ENCODE results near the gene ANKRD10. TPM values are rescaled to one million over a fixed set of nuclear protein-coding genes. Genes with fewer than 3 reads are reported as not detected.
"Not testable (repeated sequence)": the region's sequence is repeated elsewhere in the genome, so short reads cannot be mapped to it uniquely, and the experiment has no call there.

The ANKRD10 gene
- polyA plus RNA-seq (ENCODE audit: insufficient read length in 10 of 10), result 100 to 1,000 TPM; 122 to 338 (median 164) TPM
- long read RNA-seq, donor 1, partial matches to known transcripts, result 8 of 11 reads
- long read RNA-seq, donor 1, other reads (novel, unspliced or antisense), result 0 of 11 reads
- long read RNA-seq, donor 2, partial matches to known transcripts, result 16 of 23 reads
- long read RNA-seq, donor 2, other reads (novel, unspliced or antisense), result 0 of 23 reads
- long read RNA-seq, donor 3, result 0 reads
- long read RNA-seq, donor 4, transcript ANKRD10-201 (6 exons, 2,495 nt), result major isoform, 7 of 17 reads
- long read RNA-seq, donor 4, partial matches to known transcripts, result 5 of 17 reads
- long read RNA-seq, donor 4, other reads (novel, unspliced or antisense), result 0 of 17 reads
- long read RNA-seq, donor 5, partial matches to known transcripts, result 13 of 16 reads
- long read RNA-seq, donor 5, other reads (novel, unspliced or antisense), result 0 of 16 reads
- long read RNA-seq, donor 6, partial matches to known transcripts, result 6 of 16 reads
- long read RNA-seq, donor 6, other reads (novel, unspliced or antisense), result 0 of 16 reads
- long read RNA-seq, donor 7, transcript ANKRD10-207 (2 exons, 446 nt), result major isoform, 6 of 42 reads
- long read RNA-seq, donor 7, partial matches to known transcripts, result 31 of 42 reads
- long read RNA-seq, donor 7, other reads (novel, unspliced or antisense), result 0 of 42 reads
- long read RNA-seq, donor 8, partial matches to known transcripts, result 0 of 1 reads
- long read RNA-seq, donor 8, other reads (novel, unspliced or antisense), result 0 of 1 reads
- long read RNA-seq, donor 9, partial matches to known transcripts, result 5 of 5 reads
- long read RNA-seq, donor 9, other reads (novel, unspliced or antisense), result 0 of 5 reads

- peak; percentile 99 to 100 (median 99) for DNase-seq
Measured at GRCh38 chr13:110915057-110915873, at the start of gene ANKRD10. Gene ANKRD10, minus strand, starts transcription at chr13:110915069. Its CDS starts 135 bp downstream, at chr13:110914934.

GRCh38 chr13:110964229-110965037 lies 49.6 kb upstream of the ANKRD10 start:
- DNase-seq, result no peak

GRCh38 chr13:110963554-110963970 lies 48.7 kb upstream of the ANKRD10 start:
- DNase-seq, result no peak

DNA sequence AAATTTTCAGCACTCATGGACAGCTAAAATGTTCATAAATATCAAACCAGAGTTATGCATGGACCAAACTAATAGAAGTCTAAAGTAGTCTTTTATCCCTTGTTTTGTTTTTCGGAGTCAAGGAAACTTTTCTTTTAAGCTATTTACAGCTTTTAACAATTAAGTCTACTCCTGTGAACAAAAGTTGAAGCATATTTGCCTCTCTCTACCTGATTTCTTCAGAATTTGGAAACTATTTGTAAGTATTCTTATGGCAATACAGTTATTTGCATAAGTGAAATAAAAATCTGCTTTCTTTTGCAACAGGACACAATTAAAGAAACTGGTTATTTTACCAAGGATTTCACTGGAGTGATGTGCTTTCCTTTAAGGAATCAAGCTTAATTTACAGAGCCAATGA lies 47.1 kb upstream of the ANKRD10 start:
- DNase-seq, result no peak

- DNase-seq, result no peak
Measured at GRCh38 chr13:110960204-110960603, 45.3 kb upstream of the ANKRD10 start.

DNA sequence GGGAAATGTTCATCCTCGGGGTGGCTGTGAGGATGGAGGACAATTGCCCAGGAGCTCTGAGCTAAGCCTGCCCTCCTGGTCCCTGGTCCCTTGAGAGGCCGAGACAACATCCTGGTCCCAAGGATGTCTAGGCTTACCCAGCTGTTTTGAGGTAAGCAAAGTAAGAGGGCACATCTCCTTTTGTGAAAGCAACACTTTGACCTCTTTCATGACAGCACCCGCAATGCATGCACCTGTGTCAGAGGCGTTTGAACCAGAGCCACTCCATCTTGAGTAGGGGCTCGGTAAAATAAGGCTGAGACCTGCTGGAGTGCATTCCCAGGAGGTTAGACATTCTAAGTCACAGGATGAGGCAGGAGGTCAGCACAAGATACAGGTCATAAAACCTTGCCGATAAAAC lies 43.1 kb upstream of the ANKRD10 start:
- DNase-seq, result no peak

DNA sequence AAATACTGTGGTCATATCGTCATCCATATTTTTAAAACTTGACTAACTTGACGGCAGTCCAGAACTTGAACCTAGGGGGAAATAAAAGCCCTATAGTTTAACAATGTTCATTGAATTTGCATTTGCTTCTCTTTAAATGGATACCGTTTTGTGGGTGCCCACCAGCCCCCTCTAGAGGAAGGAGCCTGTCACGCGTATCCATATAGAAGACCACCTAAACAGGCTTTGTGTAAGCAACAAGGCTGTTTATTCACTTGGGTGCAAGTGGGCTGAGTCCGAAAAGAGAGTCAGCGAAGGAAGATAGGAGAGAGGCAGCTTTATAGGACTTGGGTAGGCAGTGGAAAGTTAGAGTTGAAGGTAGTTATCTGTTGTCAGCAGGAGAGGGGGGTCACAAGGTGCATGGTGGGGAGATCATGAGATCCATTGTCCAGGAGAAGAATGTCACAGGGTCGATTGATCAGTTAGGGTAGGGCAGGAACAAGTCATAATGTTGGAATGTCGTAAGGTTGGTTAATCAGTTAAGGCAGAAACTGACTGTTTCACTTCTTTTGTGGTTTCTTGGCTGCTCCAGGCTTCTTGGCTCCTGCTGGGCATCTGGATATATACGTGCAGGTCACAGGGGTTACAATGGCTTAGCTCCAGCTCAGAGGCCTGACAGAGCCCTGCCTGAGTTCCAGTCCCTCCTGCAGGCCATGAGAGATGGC lies 42.5 kb upstream of the ANKRD10 start:
- no peak for DNase-seq

DNA sequence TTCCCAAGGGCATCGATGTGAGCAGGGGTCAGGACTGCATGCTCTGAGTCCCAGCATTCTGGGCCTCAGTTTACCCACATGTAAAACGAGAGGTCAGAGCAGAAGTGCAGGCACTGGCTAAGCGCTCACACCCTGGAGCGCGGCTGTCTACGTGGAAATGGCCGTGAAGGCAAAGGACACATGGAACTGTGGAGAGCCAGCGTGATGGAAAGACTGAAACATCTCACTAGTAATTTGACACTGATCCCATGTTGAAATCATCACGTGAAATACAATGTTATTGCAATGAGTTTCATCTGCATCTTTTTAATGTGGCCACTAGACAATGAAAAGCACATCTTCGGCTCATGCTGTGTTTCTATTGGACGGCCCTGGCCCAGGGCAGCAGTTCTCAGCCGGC lies 41.3 kb upstream of the ANKRD10 start:
- peak in 2 of 3 donors; percentile 28 to 29 for DNase-seq

DNA sequence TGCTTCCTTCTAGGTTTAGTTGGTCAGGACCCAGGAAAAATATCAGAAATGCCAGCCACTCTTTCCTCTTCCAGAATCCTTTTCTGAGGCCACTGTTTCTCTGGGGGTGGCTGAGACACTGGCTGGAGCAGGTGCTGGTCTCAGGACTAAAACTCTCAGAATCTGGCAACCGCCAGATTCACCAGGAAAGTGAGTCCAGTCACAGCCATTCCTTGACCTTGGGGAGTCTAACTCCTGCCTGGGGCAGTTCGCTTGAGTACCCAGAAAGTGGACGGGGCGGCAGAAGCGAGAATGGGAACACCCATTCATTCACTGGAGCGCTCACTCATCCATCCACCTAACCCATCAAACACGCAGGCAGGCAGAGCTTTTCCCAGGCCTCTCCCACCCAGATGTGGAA lies 40.7 kb upstream of the ANKRD10 start:
- not testable (repeated sequence) for DNase-seq

DNA sequence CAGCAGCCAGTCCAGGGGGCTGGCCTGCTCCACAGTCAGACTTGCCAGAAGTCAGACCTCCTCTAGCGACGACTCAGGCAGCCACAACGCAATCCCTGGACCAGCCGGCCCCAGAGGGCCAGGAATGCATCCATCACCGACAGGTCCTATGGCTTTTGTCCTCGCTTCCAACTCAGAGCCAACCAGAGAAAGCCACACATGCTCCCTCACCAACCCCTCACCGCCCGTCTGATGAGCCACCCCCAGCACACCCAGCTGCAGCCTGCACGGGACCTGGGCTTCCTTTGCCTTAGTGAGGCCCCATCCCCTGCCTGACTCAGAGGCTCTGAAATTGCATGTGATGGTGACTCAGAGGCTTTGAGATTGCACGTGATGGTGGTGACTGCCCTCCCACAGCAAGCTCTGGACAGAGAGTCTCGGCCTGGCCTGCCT lies 40.2 kb upstream of the ANKRD10 start:
- DNase-seq, result peak; percentile 44 to 85 (median 77)

GRCh38 chr13:110954533-110954920 lies 39.7 kb upstream of the ANKRD10 start:
- DNase-seq, result not testable (repeated sequence)

- no peak for DNase-seq
Measured at GRCh38 chr13:110953833-110954532, 39.1 kb upstream of the ANKRD10 start.

DNA sequence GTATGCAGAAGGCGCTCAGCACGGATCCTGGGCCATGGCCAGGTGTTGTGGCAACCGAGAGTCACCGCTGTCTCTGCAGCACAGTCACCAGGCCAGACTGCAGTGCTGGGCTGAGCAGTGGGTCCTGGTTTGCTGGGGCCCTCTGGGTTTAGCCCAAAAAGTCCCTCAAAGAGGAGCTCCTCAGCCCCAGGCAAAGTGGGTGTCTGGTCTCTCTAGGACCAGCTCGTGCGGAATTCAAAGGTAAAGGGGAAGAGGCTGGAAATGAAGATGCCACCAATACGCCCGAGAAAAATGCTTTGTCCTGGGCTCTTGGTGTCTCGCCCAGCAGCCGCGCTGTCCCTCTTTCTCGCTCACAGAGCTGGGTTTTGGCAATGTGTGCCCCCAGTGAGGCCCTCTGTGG lies 38.5 kb upstream of the ANKRD10 start:
- DNase-seq, result no peak

- not testable (repeated sequence) for DNase-seq
Measured at GRCh38 chr13:110952135-110952534, 37.3 kb upstream of the ANKRD10 start.

- no peak for DNase-seq
Measured at GRCh38 chr13:110950819-110951570, 36.1 kb upstream of the ANKRD10 start.

GRCh38 chr13:110950356-110950755 lies 35.5 kb upstream of the ANKRD10 start:
- DNase-seq, result no peak

DNA sequence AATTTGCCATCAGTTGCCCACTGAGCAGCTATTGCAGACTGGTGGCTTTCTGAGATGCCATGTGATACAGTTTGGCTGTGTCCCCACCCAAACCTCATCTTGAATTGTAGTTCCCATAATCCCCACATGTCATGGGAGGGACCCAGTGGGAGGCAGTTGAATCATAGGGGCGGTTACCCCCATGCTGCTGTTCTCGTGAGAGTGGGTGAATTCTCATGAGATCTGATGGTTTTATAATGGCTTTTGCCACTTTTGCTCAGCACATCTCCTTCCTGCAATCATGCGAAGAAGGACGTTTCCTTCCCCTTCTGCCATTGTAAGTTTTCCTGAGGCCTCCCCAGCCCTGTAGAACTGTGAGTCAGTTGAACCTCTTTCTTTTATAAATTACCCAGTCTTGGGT lies 34.8 kb upstream of the ANKRD10 start:
- DNase-seq, result no peak

- no peak for DNase-seq
Measured at GRCh38 chr13:110949116-110949515, 34.2 kb upstream of the ANKRD10 start.

DNA sequence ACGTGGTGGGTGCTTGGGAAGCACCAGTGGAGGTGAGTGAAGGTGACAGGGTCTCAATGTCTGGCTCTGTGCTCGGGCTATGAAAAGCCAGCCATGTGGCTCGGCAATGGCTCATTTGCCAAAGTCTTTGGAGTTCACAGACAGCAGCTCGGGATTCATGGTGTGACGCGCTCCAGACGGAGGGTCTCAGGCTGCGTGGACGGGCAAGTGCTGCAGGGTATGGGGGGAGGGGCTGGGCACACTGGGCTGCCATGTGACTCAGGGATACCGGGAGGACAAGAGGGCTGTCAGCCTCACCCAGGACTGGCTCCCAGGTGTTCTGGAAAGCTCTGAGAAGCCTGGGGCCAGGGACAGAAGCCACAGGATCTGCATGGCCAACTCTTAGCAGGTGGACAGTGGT lies 32.5 kb upstream of the ANKRD10 start:
- DNase-seq, result not testable (repeated sequence)
